VCaP (cell line): ENCODE data around the gene TPM3.

Source experiments
- H3K27ac ChIP-seq: fragments of 450-650 bp; 2 replicates; pipeline ENCODE4 v1.5.1; 2017
- TF ChIP-seq, protein P1 (sequence below): fragments of 450-650 bp; conservative IDR thresholded peaks from 2 replicates; pipeline ENCODE4 v1.5.1; 2017; ENCODE audit warnings: mild to moderate bottlenecking, moderate library complexity

Gene TPM3

DNA sequence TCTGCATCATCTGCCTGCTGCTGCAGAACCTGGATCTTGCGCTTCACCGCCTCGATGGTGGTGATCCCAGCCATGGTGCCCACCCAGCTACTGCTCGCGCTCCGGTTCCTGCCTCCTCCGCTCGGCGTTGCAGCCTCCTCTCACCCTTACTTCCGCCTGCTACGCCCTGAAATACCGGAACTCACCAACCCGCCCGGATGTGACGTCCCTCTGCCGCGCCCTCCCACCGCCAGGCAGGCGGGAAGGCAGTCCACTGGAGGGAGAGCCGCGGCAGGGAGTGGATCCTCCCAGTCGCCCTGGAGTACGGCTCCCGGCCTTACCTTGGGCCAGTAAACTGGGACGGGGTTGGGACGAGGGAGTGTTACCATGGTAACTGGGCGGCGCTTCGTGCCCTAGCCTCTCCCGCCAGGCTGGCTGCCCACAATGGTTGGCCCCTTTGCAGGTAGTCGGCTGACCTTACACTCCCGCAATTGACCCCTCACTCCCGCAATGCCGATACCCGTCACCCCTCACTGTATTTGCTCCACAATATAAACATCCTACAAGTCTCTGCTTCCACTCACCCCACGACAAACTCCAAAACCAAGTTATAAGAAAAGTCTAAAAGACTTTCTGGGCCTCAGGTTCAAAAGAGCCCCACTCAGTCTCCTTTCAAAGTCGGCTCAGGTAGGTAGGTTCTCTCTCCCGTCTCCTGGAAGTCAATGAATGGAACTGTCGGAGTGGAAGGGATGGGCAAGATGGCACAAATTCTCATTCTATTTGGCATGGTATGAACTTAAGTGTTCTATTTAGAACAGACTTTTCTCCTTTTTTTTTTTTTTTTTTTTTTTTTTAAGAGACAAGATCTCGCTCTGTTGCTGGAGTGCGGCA is 8.6 kb downstream of the TPM3 start:
- peak overlapping the region; percentile 87 for H3K27ac ChIP-seq
- TF ChIP-seq, protein P1, sequence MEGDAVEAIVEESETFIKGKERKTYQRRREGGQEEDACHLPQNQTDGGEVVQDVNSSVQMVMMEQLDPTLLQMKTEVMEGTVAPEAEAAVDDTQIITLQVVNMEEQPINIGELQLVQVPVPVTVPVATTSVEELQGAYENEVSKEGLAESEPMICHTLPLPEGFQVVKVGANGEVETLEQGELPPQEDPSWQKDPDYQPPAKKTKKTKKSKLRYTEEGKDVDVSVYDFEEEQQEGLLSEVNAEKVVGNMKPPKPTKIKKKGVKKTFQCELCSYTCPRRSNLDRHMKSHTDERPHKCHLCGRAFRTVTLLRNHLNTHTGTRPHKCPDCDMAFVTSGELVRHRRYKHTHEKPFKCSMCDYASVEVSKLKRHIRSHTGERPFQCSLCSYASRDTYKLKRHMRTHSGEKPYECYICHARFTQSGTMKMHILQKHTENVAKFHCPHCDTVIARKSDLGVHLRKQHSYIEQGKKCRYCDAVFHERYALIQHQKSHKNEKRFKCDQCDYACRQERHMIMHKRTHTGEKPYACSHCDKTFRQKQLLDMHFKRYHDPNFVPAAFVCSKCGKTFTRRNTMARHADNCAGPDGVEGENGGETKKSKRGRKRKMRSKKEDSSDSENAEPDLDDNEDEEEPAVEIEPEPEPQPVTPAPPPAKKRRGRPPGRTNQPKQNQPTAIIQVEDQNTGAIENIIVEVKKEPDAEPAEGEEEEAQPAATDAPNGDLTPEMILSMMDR: no peak

DNA sequence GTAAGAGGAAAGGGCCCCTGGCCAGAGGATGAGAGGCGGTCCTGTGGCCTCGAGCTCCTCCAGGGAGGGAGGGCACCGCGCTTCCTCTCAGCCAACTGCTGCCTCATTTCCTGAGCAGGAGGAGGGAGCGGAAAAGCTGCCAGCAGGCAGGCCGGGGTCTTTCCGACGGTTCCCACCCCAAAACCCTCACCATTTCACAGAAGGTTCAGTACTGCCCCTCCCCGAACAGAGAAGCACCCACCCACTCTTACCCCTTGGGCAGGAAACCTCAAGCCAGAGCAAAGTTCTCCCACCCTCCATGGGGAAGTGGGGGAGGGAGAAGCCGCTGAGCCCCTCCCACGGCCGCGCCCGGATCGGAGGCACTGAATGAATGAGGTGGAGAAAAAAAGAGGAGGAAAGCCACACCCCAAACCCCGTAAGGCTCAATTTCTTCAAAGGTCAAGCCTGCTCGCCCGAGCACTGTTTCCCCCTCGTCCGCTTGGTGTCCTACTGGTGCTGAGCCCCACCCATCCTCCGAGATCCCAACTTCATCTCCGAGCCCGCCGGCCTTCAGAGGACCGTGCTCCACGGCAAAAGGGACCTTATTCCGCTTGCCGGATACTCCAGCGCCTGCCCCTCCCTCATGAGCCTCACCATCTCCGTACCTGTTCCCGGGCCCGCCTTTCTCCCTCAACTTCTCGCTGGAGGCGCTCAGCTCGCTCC is 9.4 kb downstream of the TPM3 start:
- TF ChIP-seq, protein P1: no peak
- H3K27ac ChIP-seq: peak overlapping the region; percentile 87

DNA sequence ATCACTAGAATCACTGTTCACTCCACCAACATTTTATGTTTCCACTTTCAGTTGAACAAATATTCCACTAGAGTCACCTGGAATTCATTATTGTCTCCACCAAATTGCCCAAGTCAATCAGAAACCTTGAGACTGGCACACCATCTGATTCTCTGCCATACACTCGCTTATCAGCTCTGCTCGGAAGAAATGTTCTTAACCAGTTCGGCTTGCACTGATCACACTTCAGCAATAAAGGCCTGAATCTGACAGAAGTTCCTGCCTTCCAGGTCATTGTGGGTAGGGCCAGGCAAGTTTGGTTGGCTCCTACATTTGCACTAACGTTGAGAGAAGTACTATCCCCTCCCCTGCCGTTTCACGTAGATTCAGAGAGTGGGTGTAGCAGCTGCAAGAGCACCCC is 10.0 kb downstream of the TPM3 start:
- TF ChIP-seq, protein P1: no peak
- peak overlapping the region; percentile 87 for H3K27ac ChIP-seq

DNA sequence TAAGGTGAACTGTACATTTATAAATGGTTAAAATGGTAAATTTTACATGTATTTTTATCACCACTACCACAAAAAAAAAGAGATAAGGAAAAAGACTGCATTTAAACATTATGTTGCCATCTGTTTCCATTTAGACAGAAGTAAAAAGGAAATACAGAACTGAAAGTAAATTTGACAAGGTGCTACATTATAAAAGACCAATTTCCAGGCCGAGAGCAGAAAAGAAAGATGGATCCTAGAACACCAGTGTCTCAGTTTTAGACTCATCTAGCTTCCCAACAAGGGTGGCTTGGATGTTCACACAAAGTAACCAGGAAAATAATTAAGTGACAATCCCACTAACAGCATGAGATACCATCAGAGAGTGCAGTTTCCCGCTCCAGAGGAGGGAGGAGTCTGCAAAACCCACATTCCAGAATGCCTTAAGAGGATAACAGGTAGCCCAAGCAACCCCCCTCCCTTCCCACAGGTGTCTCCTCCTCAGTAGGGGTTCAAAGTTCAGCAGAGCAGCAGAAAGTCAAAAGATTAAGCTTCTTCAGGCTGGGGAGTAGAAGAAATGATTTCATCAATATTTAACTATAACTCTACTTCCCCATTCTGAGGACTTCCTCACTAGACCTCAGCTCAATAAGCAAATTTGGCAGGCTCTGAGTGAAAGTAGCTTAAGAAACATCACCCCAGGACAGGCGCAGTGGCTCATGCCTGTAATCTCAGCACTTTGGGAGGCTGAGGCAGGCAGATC is 11.8 kb downstream of the TPM3 start:
- peak overlapping the region; percentile 87; the same call in 1 of the 2 replicates for H3K27ac ChIP-seq
- TF ChIP-seq, protein P1: no peak

DNA sequence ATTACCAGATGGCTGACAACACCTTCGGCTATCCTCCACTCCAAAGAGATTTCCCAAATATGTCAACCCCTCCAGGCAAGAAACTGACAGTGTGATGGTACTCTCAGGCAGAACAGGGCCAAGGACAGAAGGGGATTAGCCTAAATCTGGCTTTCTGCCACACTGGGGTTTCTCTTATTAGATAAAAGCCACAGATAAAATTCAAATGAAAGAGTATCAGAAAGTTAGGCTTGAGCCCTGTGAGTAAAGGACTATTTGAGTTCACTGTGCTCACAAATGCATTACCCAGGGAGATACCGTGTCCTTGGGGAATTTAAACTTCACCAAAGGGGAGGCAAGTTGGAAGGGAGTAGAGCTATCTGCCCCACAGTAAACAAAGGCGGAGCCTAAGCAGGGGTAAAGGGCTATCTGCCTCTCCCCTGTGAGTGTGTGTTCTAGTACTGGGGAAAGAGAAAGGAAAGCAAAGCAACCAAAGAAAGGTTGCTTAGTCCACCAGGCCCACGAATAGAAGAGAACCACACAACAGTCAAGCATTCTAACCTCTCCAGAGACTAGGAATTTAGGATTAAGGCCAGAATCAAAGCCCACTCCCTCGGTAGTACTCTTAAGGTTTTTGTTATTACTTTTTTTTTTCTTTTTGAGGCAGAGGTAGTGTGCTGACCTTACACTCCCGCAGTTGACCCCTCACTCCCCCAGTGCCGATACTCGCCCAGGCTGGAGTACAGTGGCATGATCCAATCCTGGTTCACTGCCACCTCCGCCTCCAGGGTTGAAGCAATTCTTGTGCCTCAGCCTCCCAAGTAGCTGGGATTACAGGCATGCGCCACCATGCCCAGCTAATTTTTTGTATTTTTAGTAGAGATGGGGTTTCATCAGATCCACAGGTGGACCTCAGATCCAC is 12.7 kb downstream of the TPM3 start:
- TF ChIP-seq, protein P1: no peak
- peak overlapping the region; percentile 87; the same call in 1 of the 2 replicates for H3K27ac ChIP-seq

DNA sequence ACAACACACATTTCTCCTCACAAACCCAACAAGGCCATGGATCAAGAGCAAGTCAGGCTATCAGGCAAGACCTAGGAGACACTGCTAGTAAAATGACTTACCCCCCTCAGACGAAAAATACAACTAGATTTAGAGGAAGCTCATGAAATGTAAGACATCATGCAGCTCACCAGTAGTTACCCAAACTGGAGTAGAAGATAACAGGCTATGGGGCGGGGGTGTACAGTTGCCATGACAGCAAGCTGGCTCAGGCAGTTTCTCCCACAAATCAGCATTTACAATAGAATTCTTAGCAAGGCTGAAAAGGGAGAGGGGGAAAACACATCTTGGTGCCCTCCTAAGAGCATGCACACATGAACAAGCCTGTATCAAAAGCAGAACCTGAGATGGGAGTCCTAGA is 13.9 kb downstream of the TPM3 start:
- TF ChIP-seq, protein P1: no peak
- no peak overlapping the region for H3K27ac ChIP-seq
